HG03064 (cell line): ENCODE results near the gene FCRL3.
"Not testable (repeated sequence)": the region's sequence is repeated elsewhere in the genome, so short reads cannot be mapped to it uniquely, and the experiment has no call there.

Source experiments
- ATAC-seq: cut with Tn5 transposase; IDR thresholded peaks from one replicate; pipeline ENCODE4 v1.9.1; 2021; ENCODE audit warnings: low read depth; ENCODE audit not compliant: unreplicated experiment

FCRL3 gene, protein sequence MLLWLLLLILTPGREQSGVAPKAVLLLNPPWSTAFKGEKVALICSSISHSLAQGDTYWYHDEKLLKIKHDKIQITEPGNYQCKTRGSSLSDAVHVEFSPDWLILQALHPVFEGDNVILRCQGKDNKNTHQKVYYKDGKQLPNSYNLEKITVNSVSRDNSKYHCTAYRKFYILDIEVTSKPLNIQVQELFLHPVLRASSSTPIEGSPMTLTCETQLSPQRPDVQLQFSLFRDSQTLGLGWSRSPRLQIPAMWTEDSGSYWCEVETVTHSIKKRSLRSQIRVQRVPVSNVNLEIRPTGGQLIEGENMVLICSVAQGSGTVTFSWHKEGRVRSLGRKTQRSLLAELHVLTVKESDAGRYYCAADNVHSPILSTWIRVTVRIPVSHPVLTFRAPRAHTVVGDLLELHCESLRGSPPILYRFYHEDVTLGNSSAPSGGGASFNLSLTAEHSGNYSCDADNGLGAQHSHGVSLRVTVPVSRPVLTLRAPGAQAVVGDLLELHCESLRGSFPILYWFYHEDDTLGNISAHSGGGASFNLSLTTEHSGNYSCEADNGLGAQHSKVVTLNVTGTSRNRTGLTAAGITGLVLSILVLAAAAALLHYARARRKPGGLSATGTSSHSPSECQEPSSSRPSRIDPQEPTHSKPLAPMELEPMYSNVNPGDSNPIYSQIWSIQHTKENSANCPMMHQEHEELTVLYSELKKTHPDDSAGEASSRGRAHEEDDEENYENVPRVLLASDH

DNA sequence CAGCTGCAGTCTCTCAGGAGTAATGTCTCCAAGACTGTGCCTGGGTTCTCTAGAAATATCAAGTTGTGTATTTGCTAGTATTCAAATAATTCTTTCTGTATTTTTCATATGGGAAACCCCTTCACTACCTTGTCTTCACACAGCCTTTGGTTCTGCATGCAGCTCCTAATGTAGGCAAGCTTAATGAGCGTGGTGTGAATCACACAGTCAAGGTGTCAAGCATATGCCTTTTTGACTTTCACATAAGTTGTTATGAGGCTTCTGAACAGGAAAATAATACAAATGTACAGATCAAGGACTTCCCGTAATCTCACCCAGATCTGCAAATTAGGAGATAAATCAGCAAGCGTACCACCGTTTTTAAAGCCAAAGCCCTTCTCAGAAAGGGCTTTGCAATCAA lies at the start of gene FCRL3:
TSS of gene FCRL3 (minus strand) at position 38 of the 400 bp plus-strand sequence. CDS start 280 bp downstream, outside the sequence.
- no peak for ATAC-seq

GRCh38 chr1:157748262-157748817 lies 47.8 kb upstream of the FCRL3 start:
- no peak for ATAC-seq

GRCh38 chr1:157739229-157739901 lies 38.8 kb upstream of the FCRL3 start:
- no peak for ATAC-seq

DNA sequence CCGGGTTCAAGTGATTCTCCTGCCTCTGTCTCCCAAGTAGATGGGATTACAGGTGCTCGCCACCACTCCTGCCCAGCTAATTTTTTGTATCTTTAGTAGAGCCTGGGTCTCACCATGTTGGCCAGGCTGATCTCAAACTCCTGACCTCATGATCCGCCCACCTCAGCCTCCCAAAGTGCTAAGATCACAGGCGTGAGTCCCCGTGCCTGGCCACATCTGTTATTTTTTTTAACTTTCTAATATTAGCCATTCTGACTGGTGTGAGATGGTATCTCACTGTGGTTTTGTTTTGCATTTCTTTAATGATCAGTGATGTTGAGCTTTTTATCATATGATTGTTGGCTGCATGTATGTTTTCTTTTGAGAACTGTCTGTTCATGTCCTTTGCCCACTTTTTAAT lies 35.4 kb upstream of the FCRL3 start:
- not testable (repeated sequence) for ATAC-seq

DNA sequence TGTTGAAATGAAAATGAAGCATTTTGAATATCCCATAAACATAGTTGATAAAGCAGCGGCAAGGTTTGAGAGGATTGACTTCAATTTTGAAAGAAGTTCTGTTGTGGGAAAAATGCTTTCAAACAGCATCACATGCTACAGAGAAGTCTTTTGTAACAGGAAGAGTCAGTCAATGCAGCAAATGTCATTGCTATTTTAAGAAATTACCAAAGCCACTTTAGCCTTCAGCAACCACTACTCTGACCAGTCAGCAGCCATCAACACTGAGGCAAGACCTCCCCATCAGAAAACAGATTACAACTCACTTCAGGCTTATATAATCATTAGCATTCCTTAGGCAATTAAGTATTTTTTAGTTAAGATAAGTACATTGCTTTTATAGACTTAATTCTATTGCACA lies 33.8 kb upstream of the FCRL3 start:
- ATAC-seq = no peak

DNA sequence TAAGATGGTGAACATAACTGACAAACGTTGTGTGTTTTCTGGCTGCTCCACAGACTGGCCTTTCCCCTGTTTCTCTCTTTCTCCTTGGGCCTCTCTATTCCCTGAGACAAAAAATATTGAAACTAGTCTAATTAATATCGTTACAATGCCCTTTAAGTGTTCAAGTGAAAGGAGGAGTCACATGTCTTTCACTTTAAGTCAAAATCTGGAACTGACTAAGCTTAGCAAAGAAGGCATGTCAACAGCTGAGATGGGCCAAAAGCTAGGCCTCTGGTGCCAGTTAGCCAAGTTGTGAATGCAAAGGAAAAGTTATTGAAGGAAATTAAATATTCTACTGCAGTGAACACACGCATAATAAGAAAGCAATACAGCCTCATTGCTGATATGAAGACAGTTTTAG lies 32.2 kb upstream of the FCRL3 start:
- ATAC-seq = no peak

- ATAC-seq = no peak
Observed at GRCh38 chr1:157725221-157725577, 24.6 kb upstream of the FCRL3 start.

GRCh38 chr1:157724537-157725220 lies 24.1 kb upstream of the FCRL3 start:
- no peak for ATAC-seq

DNA sequence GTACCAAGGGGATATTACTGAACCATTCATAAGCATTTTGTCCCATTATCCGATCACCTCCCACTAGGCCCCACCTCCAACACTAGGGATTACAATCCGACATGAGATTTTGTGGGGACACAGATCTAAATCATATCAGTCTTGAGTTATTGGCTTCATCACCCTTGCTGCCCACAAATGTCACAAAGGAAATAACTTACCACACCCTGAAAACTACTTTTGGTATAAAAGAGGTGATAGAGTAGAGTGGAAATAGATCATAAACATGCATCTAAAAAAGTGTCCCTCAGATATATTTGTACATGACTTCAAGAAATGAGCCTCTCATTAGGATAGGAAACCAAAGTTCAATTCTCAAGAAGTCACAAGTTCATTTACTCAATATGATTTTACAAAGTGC lies 22.6 kb upstream of the FCRL3 start:
- no peak for ATAC-seq

DNA sequence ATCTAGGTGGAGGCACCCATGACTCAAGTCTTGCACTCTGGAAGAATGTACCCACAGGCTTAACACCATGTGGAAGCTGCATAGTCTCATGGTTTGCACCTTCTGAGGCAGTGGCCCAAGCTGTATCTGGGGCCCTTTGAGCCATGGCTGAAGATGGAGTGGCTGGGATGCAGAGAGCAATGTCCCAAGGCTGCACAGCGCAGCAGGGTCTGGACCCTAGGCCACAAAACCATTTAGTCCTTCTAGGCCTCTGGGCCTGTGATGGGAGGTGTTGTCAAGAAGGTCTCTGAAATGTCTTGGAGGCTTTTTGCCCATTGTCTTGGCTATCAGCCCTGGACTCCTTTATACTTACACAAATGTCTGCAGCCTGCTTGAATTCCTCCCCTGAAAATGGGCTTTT lies 21.4 kb upstream of the FCRL3 start:
- no peak for ATAC-seq

- no peak for ATAC-seq
Observed at GRCh38 chr1:157715736-157716135, 15.2 kb upstream of the FCRL3 start.

GRCh38 chr1:157711802-157712201 lies 11.2 kb upstream of the FCRL3 start:
- ATAC-seq = no peak

DNA sequence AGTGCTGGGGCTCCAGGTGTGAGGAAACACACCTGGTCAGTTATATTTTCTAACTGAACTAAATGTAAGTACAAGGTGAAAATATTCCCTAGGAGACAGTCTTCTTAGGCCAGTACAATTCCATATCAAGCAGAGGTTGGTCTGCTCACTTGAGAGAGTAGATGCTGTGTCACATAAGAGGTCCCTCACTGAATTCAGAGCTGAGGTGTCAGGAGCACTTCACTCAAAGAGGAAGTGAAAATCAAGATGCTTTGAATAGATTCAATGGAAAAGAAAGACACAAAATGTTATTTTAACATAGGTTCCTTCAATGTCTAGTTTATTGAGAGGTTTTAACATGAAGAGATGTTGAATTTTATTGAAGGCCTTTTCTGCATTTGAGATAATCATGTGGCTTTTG lies 4.3 kb upstream of the FCRL3 start:
- no peak for ATAC-seq

DNA sequence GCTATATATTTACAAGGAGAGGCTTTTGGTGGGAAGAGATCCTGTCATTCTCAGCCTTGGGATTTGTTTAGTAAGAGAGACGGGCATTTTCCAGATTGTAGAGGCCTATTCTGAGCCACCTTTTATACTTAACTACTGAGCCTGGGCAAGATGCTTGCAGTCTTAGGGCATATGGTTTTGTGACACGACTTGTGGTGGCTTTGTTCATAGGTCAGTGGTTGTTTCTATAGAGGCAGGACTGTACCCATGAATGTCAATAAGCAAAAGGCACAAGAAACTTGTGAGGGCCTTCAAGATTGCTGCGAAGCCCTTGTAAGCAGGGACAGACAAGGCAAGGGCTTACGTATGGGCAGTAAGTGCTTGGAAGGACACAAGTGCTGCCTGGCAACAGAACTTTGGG lies 3.4 kb upstream of the FCRL3 start:
- ATAC-seq = no peak

- no peak for ATAC-seq
Observed at GRCh38 chr1:157702308-157702825, 1.8 kb upstream of the FCRL3 start.

DNA sequence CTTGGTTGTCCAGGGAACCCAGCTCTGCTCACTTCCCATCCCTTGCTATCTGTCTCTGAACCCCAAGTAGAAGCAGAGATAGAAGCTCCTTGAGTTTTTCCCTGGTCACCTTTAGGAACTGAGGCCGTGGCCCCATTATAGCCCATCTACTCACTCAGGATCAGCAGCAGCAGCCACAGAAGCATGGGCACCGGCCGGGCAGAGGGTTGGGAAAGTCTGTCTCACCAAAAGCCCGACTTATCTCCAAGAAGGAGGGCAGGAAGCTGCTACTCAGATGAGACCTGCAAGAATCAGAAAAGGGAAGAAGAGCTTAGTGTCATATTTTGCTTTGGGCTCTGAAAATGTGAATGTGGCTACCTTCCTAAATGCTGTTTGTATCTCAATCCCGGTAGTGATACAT lies 264 bp downstream of the FCRL3 start:
- ATAC-seq = no peak

GRCh38 chr1:157697781-157698569 lies 2.6 kb downstream of the FCRL3 start:
- ATAC-seq = no peak

GRCh38 chr1:157696966-157697628 lies 3.5 kb downstream of the FCRL3 start:
- ATAC-seq = no peak

GRCh38 chr1:157695417-157695816 lies 5.2 kb downstream of the FCRL3 start:
- no peak for ATAC-seq
